Activated naive CD8-positive, alpha-beta T cell treated with anti-CD3 and anti-CD28 coated beads, Interleukin-2, amount 50 U/mL, for 16 hours (primary cell): Measurements from ENCODE around the gene PALS2.
A peak's percentile ranks its signal among the peaks of the same experiment; 100 is the strongest.

Experiments
- DNase-seq: peaks from one replicate; pipeline ENCODE4 v3.0.0-alpha.2; 2020; ENCODE audit warnings: low read depth, low spot score

Gene PALS2, protein sequence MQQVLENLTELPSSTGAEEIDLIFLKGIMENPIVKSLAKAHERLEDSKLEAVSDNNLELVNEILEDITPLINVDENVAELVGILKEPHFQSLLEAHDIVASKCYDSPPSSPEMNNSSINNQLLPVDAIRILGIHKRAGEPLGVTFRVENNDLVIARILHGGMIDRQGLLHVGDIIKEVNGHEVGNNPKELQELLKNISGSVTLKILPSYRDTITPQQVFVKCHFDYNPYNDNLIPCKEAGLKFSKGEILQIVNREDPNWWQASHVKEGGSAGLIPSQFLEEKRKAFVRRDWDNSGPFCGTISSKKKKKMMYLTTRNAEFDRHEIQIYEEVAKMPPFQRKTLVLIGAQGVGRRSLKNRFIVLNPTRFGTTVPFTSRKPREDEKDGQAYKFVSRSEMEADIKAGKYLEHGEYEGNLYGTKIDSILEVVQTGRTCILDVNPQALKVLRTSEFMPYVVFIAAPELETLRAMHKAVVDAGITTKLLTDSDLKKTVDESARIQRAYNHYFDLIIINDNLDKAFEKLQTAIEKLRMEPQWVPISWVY

DNA sequence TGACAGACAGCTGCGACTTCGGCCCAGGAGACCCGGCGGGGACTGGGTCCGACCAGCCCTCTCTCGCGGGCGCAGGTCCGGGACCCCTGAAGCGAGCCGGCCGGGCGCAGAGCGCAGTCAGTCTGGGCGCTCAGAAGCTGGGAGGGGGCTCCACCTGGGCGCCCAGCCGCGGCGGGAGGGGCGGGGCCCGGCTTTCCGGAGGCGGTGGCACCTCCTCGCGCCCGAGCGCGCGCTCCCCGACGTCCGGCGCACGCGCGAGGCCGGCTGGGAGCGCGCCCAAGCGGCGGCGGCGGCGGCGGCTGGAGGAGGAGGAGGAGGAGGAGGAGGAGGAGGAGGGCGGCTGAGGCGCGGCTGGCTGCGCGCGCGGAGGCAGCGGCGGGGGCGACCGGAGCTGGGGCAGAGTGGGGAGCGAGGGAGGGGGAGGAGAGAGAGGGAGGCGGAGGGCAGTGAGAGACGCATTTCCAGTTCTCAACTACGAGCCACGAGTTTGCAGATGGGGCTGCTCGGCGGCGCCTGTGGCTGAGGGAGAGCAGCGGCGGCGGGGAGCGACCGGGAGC, at the start of gene PALS2:
Gene PALS2 (plus strand): TSS at position 456 of the 557 bp plus-strand sequence. CDS start 50,216 bp downstream, outside the sequence.
- DNase-seq = peak; percentile 35

GRCh38 chr7:24531255-24531654, 42.0 kb upstream of the PALS2 start:
- no peak for DNase-seq

GRCh38 chr7:24536682-24537081, 36.6 kb upstream of the PALS2 start:
- DNase-seq = no peak

DNA sequence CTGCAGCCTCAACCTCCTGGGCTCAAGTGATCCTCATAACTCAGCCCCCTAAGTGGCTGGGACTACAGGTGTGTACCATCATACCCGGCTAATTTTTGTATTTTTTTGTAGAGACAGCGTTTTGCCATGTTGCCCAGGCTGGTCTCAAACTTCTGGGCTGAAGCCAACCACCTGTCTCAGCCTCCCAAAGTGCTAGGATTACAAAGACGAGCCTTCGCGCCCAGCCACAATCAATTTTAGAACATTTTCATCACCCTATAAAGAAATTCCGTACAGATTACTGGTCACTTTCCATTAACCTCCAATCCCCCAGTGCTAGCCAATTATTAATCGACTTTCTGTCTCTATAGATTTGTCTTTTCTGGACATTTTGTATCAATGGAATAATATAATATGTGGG, 32.3 kb upstream of the PALS2 start:
- no peak for DNase-seq

DNA sequence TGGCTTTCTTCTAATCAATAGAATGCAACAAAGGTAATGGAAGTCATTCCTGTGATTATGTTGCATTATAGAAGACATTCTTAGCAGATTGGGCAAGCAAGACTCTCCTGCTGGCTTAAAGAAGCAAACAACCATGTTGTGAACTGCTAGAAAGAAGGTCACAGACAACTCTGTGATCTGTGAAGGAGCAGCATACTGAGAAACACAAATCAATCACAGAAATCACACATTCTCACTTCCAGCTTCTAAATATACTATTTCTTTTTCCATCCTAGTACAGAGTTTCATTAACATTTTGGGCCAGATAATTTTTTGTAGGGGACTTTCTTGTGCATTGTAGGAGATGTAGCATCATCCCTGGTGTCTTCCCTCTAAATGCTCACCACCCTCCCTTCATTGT, 28.0 kb upstream of the PALS2 start:
- DNase-seq = no peak

DNA sequence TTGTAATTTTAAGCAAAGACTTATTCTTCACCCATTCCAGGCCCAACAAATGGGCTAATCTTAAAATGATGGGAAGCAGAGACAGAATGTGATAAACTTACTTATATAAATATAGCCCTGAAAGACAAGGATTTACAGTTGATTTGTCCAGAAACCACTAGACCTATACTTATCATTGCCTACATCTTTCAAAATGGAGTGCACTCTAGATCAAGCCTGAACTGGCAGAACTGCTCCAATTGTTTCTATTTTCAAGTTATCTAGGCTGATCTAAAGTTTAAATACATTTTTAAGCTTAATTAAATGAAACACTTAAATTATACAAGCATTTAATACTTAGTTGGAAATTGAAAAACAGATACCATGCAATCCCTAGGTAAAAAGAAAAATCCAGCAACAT, 24.9 kb upstream of the PALS2 start:
- no peak for DNase-seq

DNA sequence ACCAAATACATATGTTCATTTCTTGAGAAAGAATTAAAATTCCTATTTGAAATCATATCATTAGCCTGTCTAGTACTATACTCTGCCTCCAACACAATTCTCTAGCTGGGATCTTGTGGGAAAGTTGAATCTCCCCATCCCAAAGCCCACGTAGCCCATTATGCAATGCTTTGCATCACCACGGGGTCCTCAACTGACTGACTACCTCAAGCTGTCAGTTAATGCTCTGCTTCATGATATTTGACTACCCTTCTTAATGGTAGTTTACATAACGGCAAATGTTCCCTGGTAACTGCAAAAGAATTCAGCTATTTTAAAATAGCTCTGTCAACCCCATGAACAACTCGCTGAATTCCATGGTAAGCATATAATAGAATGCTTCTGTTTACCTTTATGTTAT, 23.3 kb upstream of the PALS2 start:
- DNase-seq = no peak

DNA sequence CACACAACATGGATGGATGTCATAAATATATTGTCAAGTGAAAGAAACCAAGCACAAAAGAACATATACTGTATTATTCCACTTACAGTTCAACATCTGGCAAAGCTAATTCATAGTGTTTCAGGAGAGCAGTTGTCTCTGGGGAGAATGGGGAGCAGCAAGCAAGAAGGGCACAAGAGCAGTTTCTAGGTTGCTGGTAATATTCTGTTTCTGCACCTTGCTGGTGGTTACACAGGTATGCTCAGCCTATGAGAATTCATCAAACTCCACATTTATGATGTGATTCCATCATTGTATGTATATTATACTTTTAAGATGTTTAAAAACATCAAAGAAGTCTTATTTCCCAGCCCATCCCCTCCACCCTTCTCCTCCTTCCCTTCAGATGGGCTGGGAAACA, 18.1 kb upstream of the PALS2 start:
- DNase-seq = no peak

GRCh38 chr7:24555719-24556118, 17.5 kb upstream of the PALS2 start:
- no peak for DNase-seq

DNA sequence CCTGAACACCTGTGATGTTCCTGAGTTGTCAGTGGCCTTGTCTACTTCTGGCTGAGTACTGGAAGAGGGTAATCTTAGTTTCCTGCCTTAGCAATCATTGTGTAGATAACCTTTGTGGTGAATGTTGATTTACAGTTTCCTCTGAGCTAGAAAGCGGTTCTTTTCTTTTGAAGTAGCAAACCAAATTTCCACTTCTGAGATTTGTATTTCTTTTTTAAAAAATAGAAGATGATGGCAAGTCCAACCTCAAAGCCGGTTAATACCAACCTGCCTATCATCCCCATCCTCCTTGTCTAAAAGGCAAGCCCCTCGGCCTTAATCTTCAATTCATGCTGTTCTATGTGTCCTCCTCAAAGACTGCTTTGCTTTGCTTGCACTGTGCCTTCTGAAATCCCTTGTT, 12.5 kb upstream of the PALS2 start:
- DNase-seq = no peak

DNA sequence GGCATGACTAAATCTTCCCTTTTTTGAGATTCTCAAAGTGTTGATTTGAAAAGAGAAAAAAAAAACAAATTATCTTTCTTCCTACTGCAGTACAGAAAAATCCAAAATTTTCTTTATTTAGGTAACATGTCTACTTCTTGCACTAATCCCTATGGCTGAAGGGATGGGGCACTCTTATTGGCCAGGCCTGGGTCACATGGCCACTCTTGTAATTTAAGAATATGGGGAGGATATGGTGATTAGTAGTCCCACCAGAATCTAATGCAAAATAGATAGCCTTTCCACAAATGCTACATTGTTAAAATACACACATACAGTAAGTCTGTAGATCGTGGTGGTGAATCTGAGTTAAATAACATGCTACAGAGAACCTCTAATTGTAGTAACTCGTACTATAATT, 7.0 kb upstream of the PALS2 start:
- no peak for DNase-seq

DNA sequence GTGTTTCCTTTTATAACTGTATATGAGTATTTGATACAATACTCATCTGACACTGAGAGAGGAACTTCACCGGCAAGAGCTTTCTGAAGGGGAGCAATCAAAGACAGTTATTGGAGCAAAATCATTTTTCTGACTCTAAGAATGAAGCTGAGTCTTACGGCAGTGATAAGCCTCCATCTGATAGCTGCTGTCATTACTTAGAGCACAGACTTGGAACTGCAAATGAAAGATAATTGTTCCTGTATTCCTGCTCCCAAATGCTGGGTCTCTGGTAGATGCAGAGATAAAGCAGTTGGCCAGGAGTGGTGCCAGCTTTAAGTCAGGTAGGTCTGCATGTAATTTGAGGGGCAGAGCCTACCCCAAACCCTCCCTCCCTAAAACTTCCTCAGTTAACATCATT, 2.3 kb upstream of the PALS2 start:
- DNase-seq = no peak

DNA sequence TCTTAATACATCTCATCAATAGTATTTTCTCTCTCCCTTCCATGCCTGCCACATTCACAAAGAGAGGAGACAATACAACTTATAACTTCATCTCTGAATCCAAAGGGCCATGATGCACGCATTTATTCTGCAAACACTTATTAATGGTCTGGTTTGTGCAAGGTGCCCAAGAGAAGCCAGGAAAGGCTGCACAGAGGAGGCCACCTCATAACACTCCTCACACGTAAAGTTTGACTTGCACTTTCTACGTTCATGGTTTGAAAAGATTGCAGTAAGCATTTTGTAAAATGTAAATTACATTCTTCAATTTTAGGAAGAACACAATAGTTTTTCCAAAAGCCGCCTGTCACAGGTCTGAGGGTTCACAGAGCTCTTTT, 1.2 kb upstream of the PALS2 start:
- no peak for DNase-seq

GRCh38 chr7:24572393-24572996, 757 bp upstream of the PALS2 start:
- no peak for DNase-seq

DNA sequence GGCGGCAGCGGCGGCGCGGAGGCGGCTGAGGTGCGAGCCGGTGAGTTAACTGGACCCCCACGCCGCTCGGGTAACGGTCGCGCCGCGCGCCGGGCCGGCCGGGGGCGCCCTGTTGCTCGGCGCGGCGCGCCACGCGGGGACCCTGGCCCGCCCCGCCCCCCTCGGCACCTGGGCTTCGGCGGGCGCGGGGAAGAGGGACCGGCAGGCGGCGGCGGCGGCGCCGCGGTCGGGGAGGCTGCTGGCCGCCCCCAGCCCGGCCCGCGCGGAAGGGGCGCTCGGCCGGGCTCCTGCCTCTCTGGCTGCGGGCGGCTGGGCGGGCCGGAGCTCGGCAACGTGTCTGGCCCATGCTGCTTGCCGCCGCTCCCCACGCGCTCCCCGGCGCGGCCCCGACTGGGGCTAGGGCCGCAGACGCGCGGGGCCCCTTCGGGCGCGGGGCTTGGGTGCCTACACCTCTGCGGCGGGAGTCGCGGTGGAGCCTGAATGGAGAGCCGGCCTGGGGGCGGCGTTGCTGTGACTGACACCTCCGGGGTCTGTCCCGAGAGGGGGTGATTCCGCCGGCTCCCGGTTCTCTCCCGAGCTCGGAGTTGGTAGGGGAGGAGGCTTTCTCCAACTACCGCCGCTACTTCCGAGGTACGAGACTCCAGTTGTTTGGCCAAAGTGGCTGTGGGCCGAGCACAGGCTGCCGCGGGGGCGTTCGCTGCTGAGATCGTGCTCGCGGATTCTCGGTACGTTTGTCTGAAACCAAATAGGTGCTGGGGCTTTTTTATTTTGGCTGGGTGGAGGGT, 494 bp downstream of the PALS2 start:
- DNase-seq = no peak

DNA sequence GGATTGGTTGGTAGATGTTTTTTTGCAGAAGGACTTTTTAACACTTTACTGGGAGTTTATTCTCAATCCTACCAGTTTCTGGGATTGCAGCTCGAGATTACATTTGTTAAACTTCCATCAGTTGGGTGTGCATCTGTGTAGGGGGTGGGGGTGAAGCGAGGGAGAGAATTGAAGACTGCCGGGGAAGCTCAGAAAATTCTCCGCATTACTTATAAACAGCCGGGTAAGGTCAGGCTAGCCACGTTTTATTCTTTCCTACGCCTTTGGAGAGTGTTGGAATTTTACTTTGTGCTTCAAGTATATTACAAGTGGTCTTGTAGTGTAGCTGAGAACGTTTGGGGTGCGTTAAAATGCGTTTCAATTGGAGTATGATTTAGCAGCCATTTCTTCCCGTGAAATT, 1.1 kb downstream of the PALS2 start:
- DNase-seq = no peak

DNA sequence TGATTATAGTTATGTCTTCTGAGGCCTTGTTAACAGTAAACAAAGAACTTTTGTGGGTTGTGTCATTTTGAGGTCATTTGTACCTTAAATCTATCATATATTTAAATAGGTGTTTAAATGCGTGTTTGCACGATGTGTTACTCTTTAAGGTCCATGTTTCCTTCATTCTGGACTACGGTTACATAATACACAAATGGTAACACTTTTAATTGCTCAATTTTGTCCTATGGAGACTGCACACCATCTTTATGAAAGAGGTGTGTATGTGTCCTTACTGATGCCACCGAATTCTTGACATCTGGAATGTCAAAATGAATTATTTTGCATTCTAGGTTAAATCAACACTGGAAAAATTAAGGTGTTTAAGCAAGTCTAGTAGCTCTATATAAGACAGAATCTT, 1.7 kb downstream of the PALS2 start:
- DNase-seq = no peak

- no peak for DNase-seq
Observed at GRCh38 chr7:24576171-24577025, 3.1 kb downstream of the PALS2 start.

- no peak for DNase-seq
Observed at GRCh38 chr7:24578052-24578451, 4.8 kb downstream of the PALS2 start.

- DNase-seq = no peak
Observed at GRCh38 chr7:24580283-24580946, 7.2 kb downstream of the PALS2 start.

DNA sequence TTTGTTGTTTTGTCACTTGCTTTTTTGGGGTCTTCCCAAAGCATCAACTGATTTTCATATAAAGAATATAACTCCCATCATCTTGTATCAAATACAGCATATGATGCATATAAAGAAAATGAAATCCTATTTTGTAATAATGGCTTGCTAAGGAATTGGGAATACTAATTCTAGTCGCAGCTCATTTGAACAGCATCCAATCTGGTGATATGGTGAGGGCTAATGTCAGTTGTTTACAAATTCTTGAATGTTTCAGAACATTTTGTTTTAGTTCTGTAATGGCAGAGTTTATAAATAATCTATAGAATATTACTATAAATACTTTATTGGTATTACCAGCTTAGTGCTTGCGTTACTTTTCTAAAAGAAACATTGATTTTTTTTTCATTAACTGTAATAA, 8.9 kb downstream of the PALS2 start:
- no peak for DNase-seq
